H1 (cell line): Measurements from ENCODE around the gene MBD5.

Source experiments
- CTCF ChIP-seq, 3 experiments: IDR thresholded peaks; 1 replicate in 2 of 3; 2 replicates in 1 of 3; pipeline versions ENCODE4 v1.5.1 to v1.6.1; 2011; ENCODE audit warnings: low read length in 3 of 3, mild to moderate bottlenecking in 3 of 3, inconsistent platforms in 2 of 3, low read depth in 1 of 3, moderate library complexity in 1 of 3; ENCODE audit not compliant: insufficient read depth in 1 of 3; ENCODE audit errors: control extremely low read depth in 1 of 3
- E2F6 ChIP-seq: IDR thresholded peaks from 2 replicates; pipeline ENCODE4 v1.6.1; 2012; ENCODE audit warnings: inconsistent platforms
- EGR1 ChIP-seq: IDR thresholded peaks from 2 replicates; pipeline ENCODE4 v1.6.1; 2011; ENCODE audit warnings: low read depth, low read length, borderline replicate concordance
- EP300 ChIP-seq, 2 experiments: IDR thresholded peaks; 1 replicate in 1 of 2; 2 replicates in 1 of 2; pipeline ENCODE4 v1.6.1; 2011 to 2012; ENCODE audit warnings: low read depth in 2 of 2, low read length in 2 of 2, mild to moderate bottlenecking in 2 of 2, borderline replicate concordance in 1 of 2, inconsistent platforms in 1 of 2, moderate library complexity in 1 of 2
- RFX5 ChIP-seq: IDR thresholded peaks from 2 replicates; pipeline ENCODE4 v1.6.1; 2011; ENCODE audit warnings: low read depth, low read length, improper control_type of control experiment, borderline replicate concordance
- TEAD4 ChIP-seq: IDR thresholded peaks from 2 replicates; pipeline ENCODE4 v1.6.1; 2012; ENCODE audit warnings: low read depth, low read length, inconsistent platforms, mixed read lengths

- TF ChIP-seq RFX5 (no peak), EGR1 (no peak), E2F6 (no peak), CTCF (IDR thresholded peaks at IDR 0.05; ENCODE audit: control extremely low read depth in 1 of 3, insufficient read depth in 1 of 3, low read depth in 1 of 3, low read length in 3 of 3) (no peak), TEAD4 (no peak), EP300 (IDR thresholded peaks at IDR 0.05; ENCODE audit: borderline replicate concordance in 1 of 2, low read depth in 2 of 2, low read length in 2 of 2) (no peak)
Measured at GRCh38 chr2:147999126-147999525, 21.8 kb upstream of the MBD5 start.
